Mesodermal cell (in vitro differentiated cells): ENCODE measurements around the gene CPSF6.
"Not testable (repeated sequence)": the region's sequence is repeated elsewhere in the genome, so short reads cannot be mapped to it uniquely, and the experiment has no call there.

Experiments
- H3K27ac ChIP-seq: 2 replicates; pipeline ENCODE4 v1.7.0; 2013; ENCODE audit warnings: mild to moderate bottlenecking, low read depth, low read length, moderate library complexity; ENCODE audit not compliant: severe bottlenecking
- H3K36me3 ChIP-seq: 2 replicates; pipeline ENCODE4 v1.7.1; 2013; ENCODE audit warnings: mild to moderate bottlenecking, low read length, moderate library complexity; ENCODE audit not compliant: control insufficient read depth, insufficient read depth
- H3K4me1 ChIP-seq: one replicate; pipeline ENCODE4 v1.7.1; 2013; ENCODE audit warnings: mild to moderate bottlenecking, low read length; ENCODE audit not compliant: insufficient read depth, control insufficient read depth, poor library complexity, severe bottlenecking
- H3K4me3 ChIP-seq: 2 replicates; pipeline ENCODE4 v1.7.0; 2013; ENCODE audit warnings: low read length, control low read depth, mild to moderate bottlenecking; ENCODE audit not compliant: insufficient read depth, poor library complexity, severe bottlenecking; ENCODE audit errors: extremely low read depth
- H3K9me3 ChIP-seq: 2 replicates; pipeline ENCODE4 v1.7.1; 2013; ENCODE audit warnings: mild to moderate bottlenecking, low read length, moderate library complexity; ENCODE audit not compliant: control insufficient read depth
- WGBS, 2 experiments: methylation state at CpG; one replicate each; pipeline ENCODE4 v1.1.5; 2013; ENCODE audit warnings: missing lambda C conversion rate in 2 of 2; ENCODE audit not compliant: insufficient coverage in 2 of 2; 5-methylcytosine and 5-hydroxymethylcytosine counted together

Gene CPSF6

DNA sequence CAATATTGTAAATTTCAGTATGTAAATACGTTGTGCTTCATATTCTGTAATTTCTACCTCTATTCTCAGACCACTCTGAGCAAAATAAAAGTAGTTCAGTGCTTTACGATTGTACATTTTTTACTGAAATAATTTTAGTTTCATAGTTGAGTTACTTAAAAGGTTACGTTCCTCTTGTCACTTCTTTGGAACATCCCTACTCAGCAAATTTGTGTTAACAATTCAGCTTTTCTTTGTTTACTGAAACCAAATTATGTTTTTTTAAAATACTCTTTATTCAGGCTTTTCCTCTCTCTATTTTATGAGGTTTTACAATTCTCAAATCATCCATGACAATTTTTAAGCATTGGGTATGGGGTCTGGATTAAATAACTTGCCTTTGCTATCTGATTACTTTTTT lies 25.8 kb downstream of the CPSF6 start:
- Histone ChIP-seq H3K4me1 (no peaks in the 10 kb centered on the region), H3K9me3 (no peaks in the 10 kb centered on the region), H3K4me3 (no peak overlapping the region), H3K27ac (no peak overlapping the region), H3K36me3 (peaks cover 32% of the 10 kb centered on the region)
- no CpG with 5 or more reads among the region's 3 CpGs for WGBS, 2 experiments

DNA sequence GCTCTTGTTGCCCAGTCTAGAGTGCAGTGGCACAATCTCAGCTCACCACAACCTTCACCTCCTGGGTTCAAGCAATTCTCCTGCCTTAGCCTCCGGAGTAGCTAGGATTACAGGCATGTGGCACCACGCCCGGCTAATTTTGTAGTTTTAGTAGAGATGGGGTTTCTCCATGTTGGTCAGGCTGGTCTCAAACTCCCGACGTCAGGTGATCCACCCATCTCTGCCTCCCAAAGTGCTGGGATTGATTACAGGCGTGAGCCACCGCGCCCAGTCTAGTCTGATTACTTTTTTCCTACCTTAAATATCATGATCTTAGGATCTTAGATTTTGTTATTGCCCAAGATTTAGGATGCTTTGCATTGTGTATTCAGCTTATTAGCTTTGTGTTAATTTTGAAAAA lies 26.3 kb downstream of the CPSF6 start:
- not testable (repeated sequence) for H3K27ac ChIP-seq, H3K9me3 ChIP-seq, H3K4me3 ChIP-seq, H3K4me1 ChIP-seq
- peaks cover 32% of the 10 kb centered on the region for H3K36me3 ChIP-seq
- 100% methylated on average over 1 of the region's 8 CpGs; no CpG with 5 or more reads in 1 of the 2 experiments for WGBS, 2 experiments

DNA sequence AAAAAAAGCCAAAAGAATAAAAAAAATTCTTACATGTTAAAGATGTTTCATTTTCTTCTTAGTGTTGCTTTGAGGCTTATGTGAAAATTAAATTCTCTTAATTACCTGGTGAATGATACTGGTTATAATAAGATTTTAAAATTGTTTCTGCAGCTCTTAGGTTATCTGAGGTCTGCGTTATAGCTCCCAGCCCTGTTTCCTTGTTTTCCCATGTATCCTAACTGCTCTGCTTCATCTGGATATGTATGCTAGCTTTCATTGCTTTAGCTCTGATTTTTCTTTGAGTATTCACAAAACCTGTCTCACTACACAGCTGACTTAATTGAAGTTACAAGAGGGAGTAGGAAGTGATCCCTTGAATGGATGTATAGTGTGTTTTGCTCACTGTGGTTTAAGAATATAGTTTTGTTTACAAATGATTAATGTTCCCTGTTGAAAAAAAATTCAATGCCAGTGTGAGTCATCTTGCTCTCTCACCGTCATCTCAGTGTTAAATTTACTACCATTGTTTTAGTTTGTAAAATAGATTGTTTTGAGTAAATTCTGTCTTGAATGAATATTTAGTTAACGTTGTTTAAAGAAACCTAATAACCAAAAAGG lies 26.8 kb downstream of the CPSF6 start:
- 93% methylated on average over 2 of the region's 3 CpGs; no CpG with 5 or more reads in 1 of the 2 experiments for WGBS, 2 experiments
- Histone ChIP-seq H3K27ac (no peak overlapping the region), H3K9me3 (no peaks in the 10 kb centered on the region), H3K4me3 (no peak overlapping the region), H3K4me1 (no peaks in the 10 kb centered on the region), H3K36me3 (peaks cover 31% of the 10 kb centered on the region)

DNA sequence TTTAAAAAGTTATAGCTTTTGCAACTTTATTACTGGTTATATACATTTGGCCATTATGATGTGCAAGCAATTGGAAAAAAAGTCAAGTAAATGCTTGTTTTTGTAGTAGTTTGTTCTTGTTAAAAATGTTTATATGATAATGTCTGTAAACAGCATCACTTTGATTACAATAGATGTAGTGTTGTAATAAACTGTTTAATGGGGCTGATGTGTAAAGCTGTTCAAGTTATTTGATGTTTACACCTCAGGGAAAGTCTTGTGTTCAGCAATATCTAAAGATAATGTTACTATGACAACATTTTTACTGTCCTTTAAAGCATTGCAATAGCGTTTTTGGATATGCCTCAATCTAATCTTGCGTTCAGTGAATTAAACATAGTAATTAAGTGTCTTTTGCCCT lies 30.4 kb downstream of the CPSF6 start:
- Histone ChIP-seq H3K27ac (no peak overlapping the region), H3K36me3 (peaks cover 29% of the 10 kb centered on the region), H3K4me3 (no peak overlapping the region), H3K4me1 (no peaks in the 10 kb centered on the region), H3K9me3 (no peaks in the 10 kb centered on the region)
- WGBS, 2 experiments: no CpG with 5 or more reads among the region's 2 CpGs

DNA sequence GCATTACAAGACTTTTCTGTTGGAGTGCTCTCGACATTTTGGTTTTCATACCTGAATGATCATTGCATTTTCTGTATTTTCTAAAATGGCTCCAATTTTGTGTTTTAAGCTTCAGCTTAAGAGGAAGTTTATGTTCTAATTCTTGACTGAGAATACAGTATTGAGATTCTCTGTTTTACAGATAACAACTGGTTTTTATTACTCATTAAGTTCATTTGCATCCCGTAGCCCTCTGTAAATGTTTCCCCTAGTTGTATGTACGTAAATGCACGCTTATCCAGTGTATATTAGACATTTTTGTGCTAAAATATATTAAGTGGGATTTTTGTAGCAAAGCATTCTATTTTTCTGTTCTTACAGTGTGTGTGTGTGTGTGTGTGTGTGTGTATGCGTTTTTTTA lies 33.1 kb downstream of the CPSF6 start:
- no peak overlapping the region for H3K27ac ChIP-seq
- 100% methylated on average over 1 of the region's 5 CpGs; no CpG with 5 or more reads in 1 of the 2 experiments for WGBS, 2 experiments
- H3K4me3 ChIP-seq: no peak overlapping the region
- no peaks in the 10 kb centered on the region for H3K9me3 ChIP-seq
- H3K36me3 ChIP-seq: peaks cover 30% of the 10 kb centered on the region
- no peaks in the 10 kb centered on the region for H3K4me1 ChIP-seq

DNA sequence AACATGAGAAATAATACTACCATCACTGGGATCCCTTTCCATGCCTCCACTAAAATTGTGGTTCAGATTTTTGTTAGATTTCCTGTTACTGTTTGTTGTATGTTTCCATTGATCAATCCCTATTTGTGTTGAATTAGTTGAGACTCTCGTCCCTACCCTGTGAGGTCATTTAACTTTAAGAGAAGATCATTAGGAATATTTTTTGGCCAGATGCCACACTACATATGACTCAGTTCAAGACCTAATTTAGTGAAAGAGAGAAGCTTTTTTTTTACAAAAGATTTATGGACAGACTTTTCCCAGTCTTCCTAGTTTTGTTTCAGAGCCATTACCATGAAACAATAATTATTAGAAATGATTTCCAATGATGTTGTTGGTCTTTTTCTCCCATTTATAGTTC lies 35.5 kb downstream of the CPSF6 start:
- H3K36me3 ChIP-seq: peaks cover 24% of the 10 kb centered on the region
- WGBS, 2 experiments: no CpG with 5 or more reads among the region's 1 CpG
- no peak overlapping the region for H3K27ac ChIP-seq
- H3K4me1 ChIP-seq: no peaks in the 10 kb centered on the region
- no peak overlapping the region for H3K4me3 ChIP-seq
- no peaks in the 10 kb centered on the region for H3K9me3 ChIP-seq

DNA sequence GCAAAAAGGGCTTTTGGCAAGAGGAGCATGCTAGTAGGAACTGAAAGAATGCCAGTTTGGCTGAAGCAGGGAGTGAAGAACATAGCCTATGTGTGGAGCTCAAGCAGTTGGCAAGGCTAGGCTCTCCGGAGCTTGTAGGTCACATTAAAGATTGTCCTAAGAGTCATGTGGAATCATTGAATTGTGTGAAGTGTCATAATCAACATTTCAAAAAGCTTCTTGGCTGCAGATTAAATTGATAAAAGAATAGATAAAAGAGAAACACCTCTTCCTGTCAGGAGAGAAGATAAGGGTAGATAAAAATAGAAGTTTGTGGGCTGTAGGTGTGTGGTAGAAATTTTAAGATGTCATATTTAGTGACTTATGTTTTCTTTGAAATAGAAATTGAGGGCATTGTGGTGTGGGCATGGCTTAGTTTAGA lies 36.1 kb downstream of the CPSF6 start:
- no peak overlapping the region for H3K27ac ChIP-seq
- H3K9me3 ChIP-seq: no peaks in the 10 kb centered on the region
- no peak overlapping the region for H3K4me3 ChIP-seq
- WGBS, 2 experiments: 100% methylated on average over 1 of the region's 1 CpG; no CpG with 5 or more reads in 1 of the 2 experiments
- H3K36me3 ChIP-seq: peaks cover 18% of the 10 kb centered on the region
- no peaks in the 10 kb centered on the region for H3K4me1 ChIP-seq

DNA sequence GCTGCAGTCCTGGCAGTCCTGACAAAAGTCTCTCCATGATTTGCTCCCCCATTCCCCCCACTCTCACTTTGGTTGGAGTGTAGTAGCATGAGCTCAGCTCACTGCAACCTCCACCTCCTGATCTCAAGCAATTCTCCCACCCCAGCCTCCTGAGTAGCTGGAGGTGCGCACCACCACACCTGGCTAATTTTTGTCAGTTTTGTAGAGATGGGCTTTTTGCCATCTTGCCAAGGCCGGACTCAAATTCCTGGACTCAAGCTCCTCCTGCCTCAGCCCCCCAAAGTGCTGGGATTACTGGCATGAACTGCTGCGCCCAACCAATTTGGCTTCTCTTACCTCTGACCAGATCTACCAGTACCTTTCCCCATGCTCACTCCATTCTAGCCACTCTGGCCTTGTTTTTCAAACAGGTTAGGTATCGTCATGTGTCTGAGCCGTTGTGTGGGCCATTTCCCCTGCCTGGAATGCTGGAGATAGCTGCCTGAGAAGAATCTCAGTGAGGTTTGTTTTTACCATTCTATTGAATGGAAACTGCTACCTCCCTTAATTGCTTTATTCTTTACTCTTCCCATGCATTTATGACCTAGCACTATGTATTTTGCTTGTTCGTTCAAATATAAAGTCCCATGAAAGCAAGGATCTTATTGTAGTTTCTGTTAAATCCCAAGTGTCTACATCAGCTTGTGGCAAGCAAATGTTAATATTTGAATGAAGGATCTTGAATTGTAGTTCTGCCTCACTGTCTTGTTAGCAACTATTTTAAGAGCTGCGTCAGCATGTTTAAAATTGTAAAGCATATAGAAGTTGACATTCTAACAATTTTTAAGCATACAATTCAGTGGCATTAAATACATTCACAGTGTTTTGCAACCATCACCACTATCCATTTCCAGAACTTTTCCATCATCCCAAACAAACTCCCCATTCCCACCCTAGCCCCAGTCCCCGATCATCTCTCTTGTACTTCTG lies 39.7 kb downstream of the CPSF6 start:
- Histone ChIP-seq H3K36me3 (peaks cover 6% of the 10 kb centered on the region), H3K27ac (no peak overlapping the region), H3K9me3 (no peaks in the 10 kb centered on the region), H3K4me1 (no peaks in the 10 kb centered on the region), H3K4me3 (no peak overlapping the region)
- 80 to 97% methylated on average over 5 of the region's 8 CpGs for WGBS, 2 experiments

DNA sequence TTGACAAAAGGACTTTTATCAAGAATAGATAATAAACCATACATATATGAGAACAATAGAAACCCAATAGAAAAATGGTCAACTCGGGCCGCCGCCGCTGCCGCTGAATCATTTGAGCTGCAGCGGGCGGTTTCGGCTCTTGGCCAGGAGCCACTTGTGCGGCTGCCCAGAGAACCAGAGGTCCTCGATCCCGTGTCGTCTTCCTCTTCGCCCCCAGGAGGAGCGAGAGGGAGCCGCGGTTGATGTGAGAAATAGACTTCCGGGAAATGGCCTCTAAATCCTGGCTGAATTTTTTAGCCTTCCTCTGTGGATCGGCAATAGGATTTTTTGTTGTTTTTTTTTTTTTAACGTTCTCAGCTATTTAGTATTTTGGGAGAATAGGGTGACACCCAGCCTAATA lies 44.8 kb downstream of the CPSF6 start:
- no peak overlapping the region for H3K4me3 ChIP-seq
- no peak overlapping the region for H3K27ac ChIP-seq
- no peaks in the 10 kb centered on the region for H3K9me3 ChIP-seq
- WGBS, 2 experiments: 10 to 16% methylated on average over 13 to 16 of the region's 19 CpGs
- no peaks in the 10 kb centered on the region for H3K36me3 ChIP-seq
- H3K4me1 ChIP-seq: no peaks in the 10 kb centered on the region

DNA sequence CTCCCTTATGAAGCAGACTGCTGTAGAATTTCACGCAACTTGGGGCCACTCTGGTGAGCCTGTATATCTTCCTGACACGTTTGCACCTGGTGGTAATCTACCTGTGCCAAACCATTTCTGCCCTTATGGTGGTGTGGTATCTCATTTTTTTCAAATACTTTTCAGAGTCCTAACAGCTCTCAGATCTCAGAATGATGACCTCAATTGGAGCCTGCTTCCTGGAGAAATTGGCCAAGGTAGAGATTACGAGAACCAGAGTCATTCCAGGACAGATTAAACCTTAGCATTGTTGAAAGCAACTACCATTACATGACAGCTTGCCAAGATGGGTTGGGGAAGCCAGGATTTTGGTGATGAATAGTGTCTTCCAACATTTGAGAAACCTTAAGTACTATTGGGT lies 48.2 kb downstream of the CPSF6 start:
- Histone ChIP-seq H3K4me3 (no peak overlapping the region), H3K36me3 (no peaks in the 10 kb centered on the region), H3K9me3 (no peaks in the 10 kb centered on the region), H3K27ac (no peak overlapping the region), H3K4me1 (no peaks in the 10 kb centered on the region)
- 100% methylated on average over 2 of the region's 3 CpGs; no CpG with 5 or more reads in 1 of the 2 experiments for WGBS, 2 experiments
